Ishikawa (cell line): ENCODE measurements around the gene APBB2.

Experiments
- CEBPB ChIP-seq: IDR thresholded peaks from 2 replicates; pipeline ENCODE4 v1.6.1; 2012
- CREB1 ChIP-seq: IDR thresholded peaks from 2 replicates; pipeline ENCODE4 v1.6.1; 2012; ENCODE audit warnings: low read depth
- EGR1 ChIP-seq: IDR thresholded peaks from 2 replicates; pipeline ENCODE4 v1.6.1; 2012
- EP300 ChIP-seq: IDR thresholded peaks from 2 replicates; pipeline ENCODE4 v1.6.1; 2012; ENCODE audit warnings: borderline replicate concordance
- NFIC ChIP-seq: IDR thresholded peaks from 2 replicates; pipeline ENCODE4 v1.6.1; 2012
- RAD21 ChIP-seq: IDR thresholded peaks from 2 replicates; pipeline ENCODE4 v1.6.1; 2012; ENCODE audit warnings: low read depth
- REST ChIP-seq: IDR thresholded peaks from 2 replicates; pipeline ENCODE4 v1.6.1; 2012; ENCODE audit warnings: low read depth, mild to moderate bottlenecking
- TAF1 ChIP-seq: IDR thresholded peaks from 2 replicates; pipeline ENCODE4 v1.6.1; 2012; ENCODE audit warnings: low read depth, mild to moderate bottlenecking
- TCF12 ChIP-seq: IDR thresholded peaks from 2 replicates; pipeline ENCODE4 v1.6.1; 2012; ENCODE audit warnings: low read depth
- TEAD4 ChIP-seq: IDR thresholded peaks from 2 replicates; pipeline ENCODE4 v1.6.1; 2012
- USF1 ChIP-seq: IDR thresholded peaks from 2 replicates; pipeline ENCODE4 v1.6.1; 2012
- YY1 ChIP-seq: IDR thresholded peaks from 2 replicates; pipeline ENCODE4 v1.6.1; 2012; ENCODE audit warnings: low read depth
- ZBTB7A ChIP-seq: IDR thresholded peaks from 2 replicates; pipeline ENCODE4 v1.6.1; 2012; ENCODE audit warnings: low read depth
- TF ChIP-seq, protein P1 (sequence below): IDR thresholded peaks from 2 replicates; pipeline ENCODE4 v1.6.1; 2012

DNA sequence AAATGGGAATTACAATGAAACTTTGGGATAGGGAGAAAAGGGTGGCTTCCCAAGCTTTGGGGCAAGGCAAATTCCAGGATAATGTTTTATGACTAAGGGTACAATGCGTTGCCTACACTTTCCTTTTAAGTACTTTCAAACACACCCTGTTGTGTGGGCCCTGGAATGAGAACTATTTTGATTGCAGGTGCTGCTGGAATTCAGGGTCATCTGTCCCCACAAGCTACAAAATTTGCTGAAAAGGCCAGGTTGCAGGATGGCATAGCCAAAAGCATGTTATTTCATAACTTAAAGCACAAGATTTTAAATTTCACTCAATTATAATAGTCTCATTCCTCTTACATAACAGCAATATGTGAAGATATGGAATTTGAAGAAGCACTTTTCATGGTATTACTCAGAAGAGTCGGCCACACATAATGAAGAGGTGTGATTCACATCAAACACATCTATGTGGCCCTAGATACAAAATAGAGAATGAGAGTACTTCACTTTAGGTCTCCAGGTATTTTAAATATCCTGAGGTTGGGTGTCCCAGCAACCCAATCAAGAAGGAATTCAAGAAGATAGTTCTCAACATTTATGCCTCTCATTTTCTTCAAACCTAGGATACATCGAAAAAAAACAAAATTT lies 89.3 kb downstream of the APBB2 start:
- TF ChIP-seq EP300 (peak; percentile 71; the same call in 1 of the 2 replicates), YY1 (no peak), ZBTB7A (no peak), TEAD4 (peak; percentile 98), REST (no peak), CEBPB (peak; percentile 73), NFIC (no peak; the same call in 1 of the 2 replicates), TCF12 (peak; percentile 53), CREB1 (no peak), TAF1 (no peak), RAD21 (no peak), EGR1 (0 out of 2 replicates have a peak, but pooled peaks have one; percentile 33), USF1 (no peak)
- TF ChIP-seq, protein P1, sequence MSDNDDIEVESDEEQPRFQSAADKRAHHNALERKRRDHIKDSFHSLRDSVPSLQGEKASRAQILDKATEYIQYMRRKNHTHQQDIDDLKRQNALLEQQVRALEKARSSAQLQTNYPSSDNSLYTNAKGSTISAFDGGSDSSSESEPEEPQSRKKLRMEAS, result peak; percentile 7; the same call in 1 of the 2 replicates
